Measurements from ENCODE around the gene WDR86.

WDR86 gene

DNA sequence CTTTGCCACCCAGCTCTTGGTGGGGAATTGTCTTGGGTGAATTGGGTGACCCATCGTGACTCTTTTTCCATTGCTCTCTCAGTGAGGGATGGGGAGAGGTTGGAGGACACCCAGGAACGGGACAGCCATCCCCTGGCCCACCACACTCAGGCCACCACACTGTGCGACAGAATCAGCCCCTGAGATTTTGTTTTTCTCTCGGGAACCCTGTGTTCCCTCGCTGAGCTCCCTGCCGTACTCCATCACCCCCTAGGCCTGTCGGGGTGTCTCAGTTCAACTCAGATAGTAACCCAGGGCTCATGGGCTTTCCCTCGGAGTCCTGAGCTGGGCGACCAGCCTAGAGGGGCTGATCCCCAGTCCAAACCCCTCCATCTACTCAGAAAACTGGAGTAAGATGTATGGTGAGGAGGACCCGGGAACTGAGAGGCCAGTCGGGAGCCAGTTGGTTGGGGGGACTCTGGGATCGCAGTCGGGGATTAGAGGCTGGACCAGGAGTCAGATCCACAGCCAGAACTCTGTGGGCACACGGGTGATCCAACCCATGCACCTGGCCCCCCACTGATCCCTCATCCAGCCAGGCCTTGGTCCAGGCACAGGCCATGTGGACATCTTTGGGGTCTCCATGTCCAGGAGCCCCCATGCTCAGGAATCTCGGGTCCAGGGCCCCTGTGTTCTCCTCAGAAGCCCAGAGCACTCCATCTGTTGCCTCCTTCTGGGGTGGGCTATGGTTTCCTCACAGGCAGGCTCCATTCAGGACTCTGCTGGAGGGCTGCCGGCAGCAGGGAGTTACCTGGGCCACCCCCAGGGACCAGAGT is 20.8 kb upstream of the WDR86 start:
- H3K4me3 ChIP-seq (ENCODE audit: low read depth, low read length): no peak overlapping the region
- TF ChIP-seq CTCF (conservative IDR thresholded peaks at IDR 0.05; ENCODE audit: low read depth, low read length): no peak
- DNase-seq (ENCODE audit: low read depth): no peak

DNA sequence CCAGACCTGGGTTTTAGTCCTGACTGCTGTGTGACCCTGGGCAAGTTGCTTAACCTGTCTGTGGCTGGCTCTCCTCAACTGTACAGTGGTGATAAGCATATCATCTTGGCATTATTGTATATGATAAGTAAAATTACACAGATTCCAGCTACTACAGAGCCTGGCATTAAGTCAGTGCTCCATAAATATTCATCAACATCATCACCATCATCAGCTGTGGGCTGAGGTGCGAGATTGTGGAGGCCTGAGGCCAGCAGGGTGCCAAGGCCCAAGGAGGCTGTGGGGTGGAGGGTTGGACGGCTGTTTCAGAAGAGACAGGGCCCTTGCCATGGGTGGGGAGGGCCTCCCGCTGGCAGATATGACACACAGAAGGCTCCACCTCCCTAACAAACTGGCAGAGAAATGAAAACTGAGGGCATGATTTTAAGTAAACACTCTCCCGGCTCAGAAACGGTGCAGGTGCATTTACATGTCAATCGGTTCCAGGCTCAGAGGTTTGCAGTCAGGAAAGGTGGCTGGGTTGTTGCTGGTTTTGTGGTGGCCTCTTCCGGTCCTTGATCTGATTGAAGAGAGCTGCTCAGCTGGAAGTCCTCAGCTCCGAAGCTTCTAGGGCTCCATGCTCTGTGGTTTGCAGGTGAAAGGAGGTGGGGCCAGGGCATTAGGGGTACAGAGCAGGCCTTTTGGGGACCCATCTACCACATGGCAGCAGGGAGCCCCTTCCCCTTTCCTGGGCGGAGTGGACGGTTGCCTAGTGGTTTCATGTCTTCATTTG is 19.9 kb upstream of the WDR86 start:
- no peak overlapping the region for H3K4me3 ChIP-seq (ENCODE audit: low read depth, low read length)
- TF ChIP-seq CTCF (conservative IDR thresholded peaks at IDR 0.05; ENCODE audit: low read depth, low read length): no peak
- no peak for DNase-seq (ENCODE audit: low read depth)

- no peak for TF ChIP-seq CTCF (conservative IDR thresholded peaks at IDR 0.05; ENCODE audit: low read depth, low read length)
- no peak for DNase-seq (ENCODE audit: low read depth)
- H3K4me3 ChIP-seq (ENCODE audit: low read depth, low read length): no peak overlapping the region
Observed at GRCh38 chr7:151429237-151429559, 19.4 kb upstream of the WDR86 start.

- no peak overlapping the region for H3K4me3 ChIP-seq (ENCODE audit: low read depth, low read length)
- TF ChIP-seq CTCF (conservative IDR thresholded peaks at IDR 0.05; ENCODE audit: low read depth, low read length): no peak
Observed at GRCh38 chr7:151428378-151429236, 18.8 kb upstream of the WDR86 start.

GRCh38 chr7:151427705-151428377 is 18.0 kb upstream of the WDR86 start:
- no peak for DNase-seq (ENCODE audit: low read depth)
- TF ChIP-seq CTCF (conservative IDR thresholded peaks at IDR 0.05; ENCODE audit: low read depth, low read length): no peak
- no peak overlapping the region for H3K4me3 ChIP-seq (ENCODE audit: low read depth, low read length)

More at GRCh38 chr7:151428378-151429236, 18.8 kb upstream of the WDR86 start:
- DNase-seq (ENCODE audit: low read depth): peak; percentile 97

DNA sequence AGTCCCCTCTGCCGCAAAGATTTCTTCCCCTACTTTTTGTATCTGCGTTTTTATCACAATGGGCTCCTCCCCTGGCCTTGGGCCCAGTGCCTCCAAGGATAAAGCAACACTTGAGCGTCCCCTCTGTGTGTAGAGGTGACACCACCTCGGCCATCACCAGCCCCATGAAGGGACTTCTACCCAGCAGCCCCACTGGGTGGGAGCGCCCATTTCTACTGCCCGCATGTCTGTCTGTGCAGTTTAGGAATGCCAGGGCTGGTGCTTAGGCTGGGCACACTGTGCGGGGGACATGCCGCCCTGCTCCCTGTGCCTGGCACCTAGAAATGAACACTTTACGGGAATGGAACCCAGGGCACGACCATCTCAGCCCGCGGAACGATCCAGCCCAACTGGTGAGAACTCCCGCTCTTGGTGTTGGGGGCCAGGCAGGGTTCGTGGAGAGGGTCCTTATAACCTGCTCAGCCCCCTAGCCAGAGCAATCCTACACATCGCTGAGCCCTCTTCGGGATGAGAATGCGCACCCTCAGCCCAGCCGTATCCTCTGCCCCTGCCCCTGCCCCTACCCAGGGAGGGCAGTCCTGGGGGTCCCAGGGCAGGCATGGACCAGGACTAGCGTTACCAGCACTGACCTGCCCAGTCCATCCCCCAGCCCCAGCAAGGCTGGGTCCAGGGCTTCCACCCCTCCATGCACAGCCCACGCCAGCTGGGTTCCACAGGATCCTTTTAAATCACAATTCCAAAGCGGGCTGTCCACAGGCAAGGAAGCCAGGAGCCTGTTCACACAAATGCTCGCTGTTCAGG is 17.3 kb upstream of the WDR86 start:
- H3K4me3 ChIP-seq (ENCODE audit: low read depth, low read length): no peak overlapping the region
- no peak for TF ChIP-seq CTCF (conservative IDR thresholded peaks at IDR 0.05; ENCODE audit: low read depth, low read length)
- DNase-seq (ENCODE audit: low read depth): no peak
